A673 (cell line): ENCODE results near the gene TEAD1. TPM values are rescaled to one million over a fixed set of nuclear protein-coding genes. Genes with fewer than 3 reads are reported as not detected.

Experiments
- BruUV-seq: library from RNA; stranded (reverse); fragments of 400-500 nt; replicated peaks from 2 replicates; lab custom pipeline; 2021; lab: Mats Ljungman, UMichigan
- CTCF ChIA-PET: fragments of 300-600 bp; sonication (Branson Sonifier 250); formaldehyde crosslinking; loops from one replicate; lab custom pipeline; 2022; ENCODE audit warnings: antibody characterized with exemption; lab: Charles Lee
- POLR2A ChIA-PET: fragments of 300-600 bp; sonication (Branson Sonifier 250); formaldehyde crosslinking; loops from one replicate; lab custom pipeline; 2022; ENCODE audit warnings: antibody characterized with exemption; ENCODE audit not compliant: low non-redundant PET; lab: Charles Lee
- DNase-seq: peaks from one replicate; pipeline ENCODE4 v3.0.0-alpha.2; 2015; ENCODE audit warnings: low spot score
- H3K27ac ChIP-seq: fragments of 200-600 bp; sonication (generic); 2 replicates; pipeline ENCODE4 v1.5.1; 2016; ENCODE audit warnings: mixed run types, low read depth, mild to moderate bottlenecking, mixed read lengths, antibody characterized with exemption, low read length; ENCODE audit not compliant: poor library complexity, severe bottlenecking
- H3K27me3 ChIP-seq: fragments of 200-600 bp; sonication (generic); replicated peaks from 2 replicates; pipeline ENCODE4 v1.6.1; 2017; ENCODE audit warnings: mixed run types, low read depth, mild to moderate bottlenecking, mixed read lengths, antibody characterized with exemption, low read length; ENCODE audit not compliant: insufficient read depth, poor library complexity
- H3K36me3 ChIP-seq: fragments of 200-600 bp; sonication (generic); 2 replicates; pipeline ENCODE4 v1.6.1; 2016; ENCODE audit warnings: mixed run types, mild to moderate bottlenecking, mixed read lengths, antibody characterized with exemption, low read length; ENCODE audit not compliant: insufficient read depth, poor library complexity, severe bottlenecking
- H3K4me1 ChIP-seq: fragments of 200-600 bp; sonication (generic); 2 replicates; pipeline ENCODE4 v1.6.1; 2017; ENCODE audit warnings: mixed run types, mild to moderate bottlenecking, mixed read lengths, antibody characterized with exemption, low read length; ENCODE audit not compliant: insufficient read depth, poor library complexity, severe bottlenecking
- H3K4me3 ChIP-seq: fragments of 200-600 bp; sonication (generic); 2 replicates; pipeline ENCODE4 v1.5.1; 2016; ENCODE audit warnings: low read depth, mixed run types, mild to moderate bottlenecking, mixed read lengths, low read length; ENCODE audit not compliant: poor library complexity, severe bottlenecking
- H3K9me3 ChIP-seq: fragments of 200-600 bp; sonication (generic); 2 replicates; pipeline ENCODE4 v1.6.1; 2016; ENCODE audit warnings: mixed run types, low read depth, mild to moderate bottlenecking, mixed read lengths, antibody characterized with exemption, low read length; ENCODE audit not compliant: poor library complexity, severe bottlenecking
- CTCF ChIP-seq: fragments of 300-800, 200-600 bp; sonication (generic); conservative IDR thresholded peaks from 2 replicates; pipeline ENCODE4 v1.5.1; 2017; ENCODE audit warnings: low read depth, mild to moderate bottlenecking, antibody characterized with exemption, low read length, moderate library complexity, mixed read lengths
- EZH2 ChIP-seq: fragments of 200-600 bp; sonication (generic); IDR thresholded peaks from 2 replicates; pipeline ENCODE4 v1.6.1; 2017; ENCODE audit warnings: borderline replicate concordance, low read depth, mild to moderate bottlenecking, mixed read lengths, antibody characterized with exemption, low read length; ENCODE audit not compliant: poor library complexity, severe bottlenecking
- intact Hi-C: fragments of 100-400 bp; cut with micrococcal nuclease; formaldehyde crosslinking; loops from one replicate; pipeline ENCODE4 v1.10.0; 2022; ENCODE audit not compliant: unreplicated experiment
- total RNA-seq: library from RNA; stranded (reverse); gene quantifications from 2 replicates; pipeline ENCODE4 v1.2.3, GENCODE V29; 2021

TEAD1 gene
- total RNA-seq, 1 experiment from 2014 or later = 81.8 TPM

GRCh38 chr11:12794576-12795230 is 120.5 kb downstream of the TEAD1 start:
- ChIA-PET POLR2A (no interaction called here), CTCF (no interaction called here)
- Histone ChIP-seq H3K4me1 (peaks cover 15% of the 10 kb centered on the region), H3K36me3 (no peaks in the 10 kb centered on the region), H3K4me3 (no peak overlapping the region), H3K27ac (no peak overlapping the region), H3K9me3 (no peaks in the 10 kb centered on the region), H3K27me3 (no peaks in the 10 kb centered on the region)
- no TSS peak for BruUV-seq
- DNase-seq = no peak
- intact Hi-C loops = no loop called here
- TF ChIP-seq CTCF (no peak), EZH2 (no peak)

- H3K4me1 ChIP-seq = peaks cover 43% of the 10 kb centered on the region
- BruUV-seq = no TSS peak
Observed at GRCh38 chr11:12797996-12798395, 123.8 kb downstream of the TEAD1 start.

GRCh38 chr11:12798609-12799011 is 124.4 kb downstream of the TEAD1 start:
- no peak overlapping the region for H3K4me3 ChIP-seq
- H3K27me3 ChIP-seq = no peaks in the 10 kb centered on the region
- BruUV-seq = no TSS peak
- ChIA-PET POLR2A (no interaction called here), CTCF (no interaction called here)
- no peak for DNase-seq
- H3K9me3 ChIP-seq = no peaks in the 10 kb centered on the region
- TF ChIP-seq EZH2 = no peak
- no peak overlapping the region for H3K27ac ChIP-seq
- intact Hi-C loops = no loop called here
- no peaks in the 10 kb centered on the region for H3K36me3 ChIP-seq
- peaks cover 49% of the 10 kb centered on the region for H3K4me1 ChIP-seq

More at GRCh38 chr11:12797996-12798395, 123.8 kb downstream of the TEAD1 start:
- DNase-seq = no peak
- no peak overlapping the region for H3K27ac ChIP-seq
- intact Hi-C loops = no loop called here
- ChIA-PET POLR2A (no interaction called here), CTCF (no interaction called here)
- no peak overlapping the region for H3K4me3 ChIP-seq
- H3K27me3 ChIP-seq = no peaks in the 10 kb centered on the region
- H3K36me3 ChIP-seq = no peaks in the 10 kb centered on the region
- H3K9me3 ChIP-seq = no peaks in the 10 kb centered on the region
- TF ChIP-seq EZH2 (no peak), CTCF (no peak)
